ENCODE results near the gene PNRC1.
"Not testable (repeated sequence)": the region's sequence is repeated elsewhere in the genome, so short reads cannot be mapped to it uniquely, and the experiment has no call there.

The PNRC1 gene

GRCh38 chr6:89058627-89059026, 21.9 kb upstream of the PNRC1 start:
- in situ Hi-C loops (cut with HindIII; ENCODE audit: low sequenced_read_pairs) = no loop called here

- in situ Hi-C loops (cut with HindIII; ENCODE audit: low sequenced_read_pairs) = no loop called here
Measured at GRCh38 chr6:89059227-89059626, 21.3 kb upstream of the PNRC1 start.

- in situ Hi-C loops (cut with HindIII; ENCODE audit: low sequenced_read_pairs) = no loop called here
Measured at GRCh38 chr6:89063881-89064280, 16.7 kb upstream of the PNRC1 start.

- in situ Hi-C loops (cut with HindIII; ENCODE audit: low sequenced_read_pairs) = not testable (repeated sequence)
Measured at GRCh38 chr6:89064931-89065330, 15.6 kb upstream of the PNRC1 start.

- in situ Hi-C loops (cut with HindIII; ENCODE audit: low sequenced_read_pairs) = not testable (repeated sequence)
Measured at GRCh38 chr6:89066121-89066520, 14.4 kb upstream of the PNRC1 start.

- in situ Hi-C loops (cut with HindIII; ENCODE audit: low sequenced_read_pairs) = no loop called here
Measured at GRCh38 chr6:89066940-89067646, 13.5 kb upstream of the PNRC1 start.

- in situ Hi-C loops (cut with HindIII; ENCODE audit: low sequenced_read_pairs) = no loop called here
Measured at GRCh38 chr6:89067796-89068195, 12.8 kb upstream of the PNRC1 start.

GRCh38 chr6:89068695-89069094, 11.9 kb upstream of the PNRC1 start:
- in situ Hi-C loops (cut with HindIII; ENCODE audit: low sequenced_read_pairs) = no loop called here

GRCh38 chr6:89069536-89070163, 10.9 kb upstream of the PNRC1 start:
- in situ Hi-C loops (cut with HindIII; ENCODE audit: low sequenced_read_pairs) = no loop called here

- in situ Hi-C loops (cut with HindIII; ENCODE audit: low sequenced_read_pairs) = no loop called here
Measured at GRCh38 chr6:89071036-89071435, 9.5 kb upstream of the PNRC1 start.

GRCh38 chr6:89073014-89073620, 7.4 kb upstream of the PNRC1 start:
- in situ Hi-C loops (cut with HindIII; ENCODE audit: low sequenced_read_pairs) = no loop called here

- in situ Hi-C loops (cut with HindIII; ENCODE audit: low sequenced_read_pairs) = no loop called here
Measured at GRCh38 chr6:89073840-89074239, 6.7 kb upstream of the PNRC1 start.

GRCh38 chr6:89079511-89080234, 878 bp upstream of the PNRC1 start:
- in situ Hi-C loops (cut with HindIII; ENCODE audit: low sequenced_read_pairs) = no loop called here

- in situ Hi-C loops (cut with HindIII; ENCODE audit: low sequenced_read_pairs) = no loop called here
Measured at GRCh38 chr6:89081129-89081422, 525 bp downstream of the PNRC1 start.

GRCh38 chr6:89081423-89082322, 1.1 kb downstream of the PNRC1 start:
- in situ Hi-C loops (cut with HindIII; ENCODE audit: low sequenced_read_pairs) = no loop called here

GRCh38 chr6:89082486-89082891, 1.9 kb downstream of the PNRC1 start:
- in situ Hi-C loops (cut with HindIII; ENCODE audit: low sequenced_read_pairs) = no loop called here

- in situ Hi-C loops (cut with HindIII; ENCODE audit: low sequenced_read_pairs) = no loop called here
Measured at GRCh38 chr6:89084542-89084941, 4.0 kb downstream of the PNRC1 start.

GRCh38 chr6:89084954-89085353, 4.4 kb downstream of the PNRC1 start:
- in situ Hi-C loops (cut with HindIII; ENCODE audit: low sequenced_read_pairs) = no loop called here

GRCh38 chr6:89085409-89086205, 5.1 kb downstream of the PNRC1 start:
- in situ Hi-C loops (cut with HindIII; ENCODE audit: low sequenced_read_pairs) = no loop called here

GRCh38 chr6:89087881-89088280, 7.3 kb downstream of the PNRC1 start:
- in situ Hi-C loops (cut with HindIII; ENCODE audit: low sequenced_read_pairs) = no loop called here
